NOMO-1 (cell line): ENCODE results near the gene CACNA2D1.
"Not testable (repeated sequence)": the region's sequence is repeated elsewhere in the genome, so short reads cannot be mapped to it uniquely, and the experiment has no call there.

ENCODE experiments used
- DNase-seq, 2 experiments: peaks; one replicate each; lab custom pipeline; 2025; ENCODE audit not compliant: unreplicated experiment in 2 of 2; lab: John Stamatoyannopoulos, UW

CACNA2D1 gene

DNA sequence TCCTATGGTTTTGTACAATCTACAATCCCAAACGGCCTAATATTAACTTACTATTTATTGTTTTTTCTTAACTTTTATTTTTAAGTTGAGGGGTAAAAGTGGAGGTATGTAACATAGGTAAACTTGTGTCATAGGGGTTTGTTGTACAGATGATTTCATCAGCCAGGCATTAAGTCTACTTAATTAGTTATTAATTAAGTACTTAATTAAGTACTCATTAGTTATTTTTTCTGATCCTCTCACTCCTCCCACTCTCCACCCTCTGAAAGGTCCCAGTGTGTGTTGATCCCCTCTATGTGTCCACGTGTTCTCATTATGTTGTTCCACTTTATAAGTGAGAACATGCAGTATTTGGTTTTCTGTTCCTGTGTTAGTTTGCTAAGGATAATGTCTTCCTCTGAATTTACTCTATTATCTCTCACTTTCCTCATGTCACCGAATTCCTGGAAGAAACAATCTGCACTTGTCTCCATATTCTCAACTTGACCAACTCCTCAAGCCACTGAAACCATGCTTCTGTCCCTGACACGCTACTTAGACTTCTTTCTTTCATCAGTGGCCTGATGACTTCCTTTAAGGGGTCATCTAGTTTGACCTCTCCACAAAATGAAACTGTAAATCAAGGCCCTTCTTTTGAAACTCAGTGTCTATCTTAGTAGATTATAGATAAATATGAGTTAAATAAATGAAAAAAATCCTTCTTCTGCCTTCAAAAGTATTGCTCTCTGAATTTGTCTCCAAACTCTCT is 9.1 kb downstream of the CACNA2D1 start:
- no peak for DNase-seq

GRCh38 chr7:82433507-82433906 is 10.1 kb downstream of the CACNA2D1 start:
- DNase-seq = no peak

- not testable (repeated sequence) for DNase-seq
Measured at GRCh38 chr7:82432743-82433142, 10.8 kb downstream of the CACNA2D1 start.

GRCh38 chr7:82430500-82431465 is 12.8 kb downstream of the CACNA2D1 start:
- DNase-seq = no peak

DNA sequence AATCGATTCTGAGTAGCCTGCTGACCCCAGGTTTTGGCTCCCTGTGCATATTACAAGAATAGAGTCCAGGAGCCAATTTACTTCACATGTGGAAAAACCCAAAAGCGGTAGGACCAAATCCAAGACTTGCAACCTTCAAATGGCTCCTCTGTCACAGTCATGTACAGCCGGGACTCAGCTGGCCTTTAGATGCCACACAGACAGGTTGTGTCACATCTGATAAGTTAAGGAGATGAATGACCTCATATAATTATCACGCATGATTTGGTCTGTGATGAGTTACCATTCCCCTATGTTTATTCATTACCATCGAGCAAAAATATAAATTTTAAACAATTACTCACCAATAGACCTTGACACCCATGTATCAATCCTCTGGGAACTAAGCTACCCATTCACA is 14.2 kb downstream of the CACNA2D1 start:
- DNase-seq = no peak

GRCh38 chr7:82428186-82428961 is 15.2 kb downstream of the CACNA2D1 start:
- no peak for DNase-seq

DNA sequence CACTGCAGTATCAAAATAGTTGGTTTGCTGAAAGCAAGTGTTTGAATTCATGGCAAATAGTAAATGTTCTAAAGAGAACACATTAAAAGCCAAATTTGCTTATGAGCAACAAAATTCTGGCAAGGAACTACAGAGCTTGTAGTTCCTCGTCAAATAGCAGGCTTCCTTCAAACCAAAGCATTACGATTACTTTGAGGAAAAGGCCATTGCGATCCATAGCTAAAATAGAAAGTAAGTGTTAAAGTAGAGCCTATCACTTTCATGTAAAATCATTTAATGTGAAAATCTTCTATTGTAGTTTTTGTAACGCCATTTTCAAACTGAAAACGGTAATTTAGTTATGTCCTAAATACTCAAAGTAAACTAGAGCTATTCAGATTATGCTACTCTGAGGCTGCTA is 20.1 kb downstream of the CACNA2D1 start:
- DNase-seq = no peak

GRCh38 chr7:82419200-82419599 is 24.4 kb downstream of the CACNA2D1 start:
- no peak for DNase-seq

GRCh38 chr7:82417898-82418297 is 25.7 kb downstream of the CACNA2D1 start:
- DNase-seq = no peak

- no peak for DNase-seq
Measured at GRCh38 chr7:82416402-82416801, 27.2 kb downstream of the CACNA2D1 start.

- no peak for DNase-seq
Measured at GRCh38 chr7:82414389-82414788, 29.2 kb downstream of the CACNA2D1 start.

GRCh38 chr7:82413237-82413636 is 30.3 kb downstream of the CACNA2D1 start:
- no peak for DNase-seq

DNA sequence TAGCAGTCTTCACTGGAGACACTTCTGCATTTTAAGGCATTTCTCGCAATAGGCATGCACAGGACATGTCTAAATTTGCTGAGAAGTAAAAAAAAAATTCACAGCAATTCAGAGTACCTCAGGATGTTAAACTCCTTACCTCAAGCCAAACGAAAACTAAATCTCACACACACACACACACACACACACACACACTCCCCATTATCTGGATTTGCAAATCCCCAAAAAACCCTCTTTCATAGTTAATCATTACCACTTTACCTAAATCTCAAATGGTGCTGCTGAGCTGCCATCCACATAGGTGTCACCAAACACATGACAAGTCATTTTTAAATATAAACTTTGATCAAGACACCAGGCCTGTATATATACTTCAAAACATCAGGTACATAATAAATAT is 31.8 kb downstream of the CACNA2D1 start:
- DNase-seq = no peak

DNA sequence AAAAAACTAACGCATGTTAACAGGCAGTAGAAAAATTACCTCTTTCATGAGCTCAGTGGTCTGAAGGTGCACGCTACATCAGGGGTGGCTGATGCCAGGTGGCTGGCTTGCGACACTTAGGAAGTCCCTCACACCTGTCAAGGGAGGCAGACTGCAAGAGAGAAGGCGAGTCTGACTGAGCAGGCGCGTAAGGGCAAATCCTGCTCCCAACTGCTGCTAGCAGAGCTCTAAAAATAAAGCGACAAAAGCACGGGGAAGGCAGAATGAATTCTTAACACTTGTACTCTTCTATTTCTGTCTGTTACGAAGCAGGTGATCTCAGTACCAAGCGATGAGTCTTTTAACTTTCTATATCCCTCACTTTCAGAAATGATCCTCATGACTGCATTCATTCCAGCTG is 33.1 kb downstream of the CACNA2D1 start:
- DNase-seq = no peak

- DNase-seq = no peak
Measured at GRCh38 chr7:82406937-82407336, 36.6 kb downstream of the CACNA2D1 start.

DNA sequence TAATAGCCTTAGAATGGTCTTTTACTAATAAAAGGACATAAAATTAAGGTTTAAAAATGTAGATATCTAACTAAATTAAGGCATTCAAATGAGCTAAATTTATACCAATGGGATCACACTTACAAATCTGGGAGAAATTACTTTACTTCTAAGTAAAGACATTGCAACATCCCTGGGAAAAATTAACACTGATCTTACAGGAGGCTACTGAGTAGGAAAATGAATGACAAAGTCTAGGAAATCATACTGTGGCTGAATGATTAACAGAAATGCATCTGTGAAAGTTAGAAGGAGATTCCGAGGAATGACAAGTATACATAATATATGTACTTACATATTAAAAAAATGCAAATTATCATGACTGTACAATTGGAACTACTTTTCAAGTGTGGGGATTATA is 38.3 kb downstream of the CACNA2D1 start:
- DNase-seq = no peak

DNA sequence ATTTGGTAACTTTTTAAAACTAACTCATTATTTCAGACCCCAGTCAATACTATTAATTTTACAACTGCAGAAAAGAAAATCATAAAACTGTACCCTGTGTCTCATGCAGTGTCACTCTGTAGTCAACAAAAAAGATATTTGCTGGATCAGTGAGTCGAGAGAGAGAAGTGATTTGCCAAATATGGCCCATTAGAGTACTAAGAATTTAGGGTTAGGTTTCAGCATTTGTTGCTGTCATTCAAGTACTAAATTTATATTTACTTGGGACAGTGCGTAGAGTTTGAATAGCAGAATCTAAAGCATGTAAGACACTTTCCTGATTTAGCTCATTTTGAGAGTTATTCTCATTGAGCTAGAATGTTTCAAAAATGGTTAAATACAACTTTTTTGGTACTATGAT is 38.9 kb downstream of the CACNA2D1 start:
- no peak for DNase-seq

- DNase-seq = no peak
Measured at GRCh38 chr7:82404094-82404493, 39.5 kb downstream of the CACNA2D1 start.

DNA sequence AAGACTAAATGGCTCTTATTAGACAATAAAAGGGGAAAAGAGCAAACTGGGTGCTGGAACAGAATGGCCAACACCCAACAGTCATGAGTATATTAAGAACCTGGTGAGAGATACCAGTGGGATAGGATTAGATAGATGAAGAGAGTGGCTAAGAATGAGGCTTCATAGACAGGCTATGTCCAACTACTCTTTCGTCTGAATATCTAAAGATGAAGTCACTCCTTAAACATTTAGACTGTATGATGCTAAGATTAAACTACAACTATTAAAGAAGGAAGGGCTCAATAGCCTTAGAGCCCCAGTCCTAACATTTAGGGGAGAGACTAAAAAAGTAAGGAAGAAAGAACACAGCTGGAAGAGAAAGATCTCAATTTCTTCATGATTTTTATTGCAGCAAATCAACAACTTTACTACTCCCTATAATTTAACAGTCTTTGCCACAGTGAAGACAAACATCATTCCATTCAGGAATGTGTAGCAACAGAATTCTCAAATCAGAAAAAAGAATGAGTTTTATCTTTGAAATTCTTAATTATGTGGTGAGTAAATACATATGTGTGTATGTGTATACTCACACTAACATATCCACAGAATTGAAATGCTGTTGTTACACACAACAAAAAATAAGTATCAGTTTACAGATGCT is 45.6 kb downstream of the CACNA2D1 start:
- DNase-seq = no peak

GRCh38 chr7:82396343-82396742 is 47.2 kb downstream of the CACNA2D1 start:
- no peak for DNase-seq

DNA sequence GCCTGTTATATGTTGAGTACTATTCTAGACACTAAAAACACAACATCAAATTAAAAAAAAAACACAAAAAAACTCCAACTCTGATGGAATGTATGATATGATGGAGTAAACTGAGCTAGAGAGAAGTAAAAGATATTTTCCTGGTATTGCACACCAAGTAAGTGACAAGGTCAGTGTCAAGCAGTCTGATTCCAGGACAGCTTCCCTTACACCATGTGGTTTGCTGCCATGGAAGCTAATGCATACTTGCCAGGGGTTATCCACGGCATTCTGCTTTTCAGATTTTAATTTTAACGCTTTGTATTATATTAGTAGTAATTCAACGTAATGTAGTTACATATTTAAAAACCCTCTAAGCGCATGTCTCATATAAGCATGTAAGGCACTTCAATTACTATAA is 48.4 kb downstream of the CACNA2D1 start:
- DNase-seq = no peak
